Trophoblast cell (in vitro differentiated cells and primary cell): Measurements from ENCODE around the gene LRRC73.

ENCODE experiments used
- DNase-seq, 2 donors: peaks; one replicate each; pipeline ENCODE4 v3.0.0-alpha.2; 2016
- H2AFZ ChIP-seq: 2 replicates; pipeline ENCODE4 v1.6.1; 2013; ENCODE audit warnings: low read length, moderate library complexity, mild to moderate bottlenecking; ENCODE audit not compliant: insufficient read depth, poor library complexity
- H2AK5ac ChIP-seq: 2 replicates; pipeline ENCODE4 v1.6.1; 2013; ENCODE audit warnings: mild to moderate bottlenecking, low read length
- H2BK120ac ChIP-seq: 2 replicates; pipeline ENCODE4 v1.6.1; 2013; ENCODE audit warnings: low read length, mild to moderate bottlenecking, moderate library complexity; ENCODE audit not compliant: insufficient read depth, poor library complexity
- H2BK12ac ChIP-seq: 2 replicates; pipeline ENCODE4 v1.6.1; 2013; ENCODE audit warnings: mild to moderate bottlenecking, low read length, moderate library complexity
- H2BK5ac ChIP-seq: 2 replicates; pipeline ENCODE4 v1.6.1; 2013; ENCODE audit warnings: low read length, low read depth, moderate library complexity, mild to moderate bottlenecking; ENCODE audit not compliant: poor library complexity
- H3K14ac ChIP-seq: 2 replicates; pipeline ENCODE4 v1.6.1; 2013; ENCODE audit warnings: mild to moderate bottlenecking, low read length
- H3K18ac ChIP-seq: 2 replicates; pipeline ENCODE4 v1.6.1; 2013; ENCODE audit warnings: mild to moderate bottlenecking, low read length
- H3K23ac ChIP-seq: 2 replicates; pipeline ENCODE4 v1.6.1; 2013; ENCODE audit warnings: low read length
- H3K27ac ChIP-seq: 2 replicates; pipeline ENCODE4 v1.5.1; 2013; ENCODE audit warnings: low read depth, mild to moderate bottlenecking, inconsistent platforms, low read length, moderate library complexity
- H3K27me3 ChIP-seq: 2 replicates; pipeline ENCODE4 v1.6.1; 2013; ENCODE audit warnings: inconsistent platforms, mild to moderate bottlenecking, low read length, moderate library complexity; ENCODE audit not compliant: insufficient read depth
- H3K36me3 ChIP-seq, 2 experiments: 1 replicate in 1 of 2; 2 replicates in 1 of 2; pipeline ENCODE4 v1.6.1; 2013; ENCODE audit warnings: low read length in 2 of 2, mild to moderate bottlenecking in 2 of 2, moderate library complexity in 1 of 2; ENCODE audit not compliant: insufficient read depth in 2 of 2, control insufficient read depth in 1 of 2
- H3K4ac ChIP-seq: 2 replicates; pipeline ENCODE4 v1.6.1; 2013; ENCODE audit warnings: low read depth, mild to moderate bottlenecking, low read length, moderate library complexity
- H3K4me1 ChIP-seq, 2 experiments: 1 replicate in 1 of 2; 2 replicates in 1 of 2; pipeline ENCODE4 v1.6.1; 2013; ENCODE audit warnings: low read length in 2 of 2, mild to moderate bottlenecking in 2 of 2, moderate library complexity in 1 of 2; ENCODE audit not compliant: insufficient read depth in 2 of 2, control insufficient read depth in 1 of 2
- H3K4me2 ChIP-seq: 2 replicates; pipeline ENCODE4 v1.6.1; 2013; ENCODE audit warnings: inconsistent platforms, mild to moderate bottlenecking, low read length, moderate library complexity
- H3K4me3 ChIP-seq: 2 replicates; pipeline ENCODE4 v1.5.1; 2013; ENCODE audit warnings: mild to moderate bottlenecking, low read depth, low read length, inconsistent platforms
- H3K79me1 ChIP-seq: one replicate; pipeline ENCODE4 v1.6.1; 2013; ENCODE audit warnings: low read length
- H3K79me2 ChIP-seq: 2 replicates; pipeline ENCODE4 v1.6.1; 2013; ENCODE audit warnings: low read length, mild to moderate bottlenecking; ENCODE audit not compliant: control insufficient read depth, insufficient read depth, poor library complexity
- H3K9ac ChIP-seq: 2 replicates; pipeline ENCODE4 v1.6.1; 2013; ENCODE audit warnings: mild to moderate bottlenecking, low read length
- H3K9me3 ChIP-seq: 2 replicates; pipeline ENCODE4 v1.6.1; 2013; ENCODE audit warnings: low read depth, mild to moderate bottlenecking, control low read depth, inconsistent platforms, low read length; ENCODE audit not compliant: insufficient read depth
- H4K12ac ChIP-seq: 2 replicates; pipeline ENCODE4 v1.6.1; 2013; ENCODE audit warnings: low read depth, mild to moderate bottlenecking, low read length, moderate library complexity
- H4K8ac ChIP-seq: 2 replicates; pipeline ENCODE4 v1.6.1; 2013; ENCODE audit warnings: low read depth, mild to moderate bottlenecking, low read length, moderate library complexity
- H4K91ac ChIP-seq: one replicate; pipeline ENCODE4 v1.6.1; 2013; ENCODE audit warnings: low read depth, mild to moderate bottlenecking, low read length, moderate library complexity
- WGBS: extraction: QIAGEN DNeasy Blood & Tissue Kit; methylation state at CpG from one replicate; pipeline ENCODE4 v1.1.7; 2013; ENCODE audit warnings: missing lambda C conversion rate; ENCODE audit not compliant: insufficient read length, insufficient coverage; ENCODE audit errors: extremely low coverage; 5-methylcytosine and 5-hydroxymethylcytosine counted together

Gene LRRC73

DNA sequence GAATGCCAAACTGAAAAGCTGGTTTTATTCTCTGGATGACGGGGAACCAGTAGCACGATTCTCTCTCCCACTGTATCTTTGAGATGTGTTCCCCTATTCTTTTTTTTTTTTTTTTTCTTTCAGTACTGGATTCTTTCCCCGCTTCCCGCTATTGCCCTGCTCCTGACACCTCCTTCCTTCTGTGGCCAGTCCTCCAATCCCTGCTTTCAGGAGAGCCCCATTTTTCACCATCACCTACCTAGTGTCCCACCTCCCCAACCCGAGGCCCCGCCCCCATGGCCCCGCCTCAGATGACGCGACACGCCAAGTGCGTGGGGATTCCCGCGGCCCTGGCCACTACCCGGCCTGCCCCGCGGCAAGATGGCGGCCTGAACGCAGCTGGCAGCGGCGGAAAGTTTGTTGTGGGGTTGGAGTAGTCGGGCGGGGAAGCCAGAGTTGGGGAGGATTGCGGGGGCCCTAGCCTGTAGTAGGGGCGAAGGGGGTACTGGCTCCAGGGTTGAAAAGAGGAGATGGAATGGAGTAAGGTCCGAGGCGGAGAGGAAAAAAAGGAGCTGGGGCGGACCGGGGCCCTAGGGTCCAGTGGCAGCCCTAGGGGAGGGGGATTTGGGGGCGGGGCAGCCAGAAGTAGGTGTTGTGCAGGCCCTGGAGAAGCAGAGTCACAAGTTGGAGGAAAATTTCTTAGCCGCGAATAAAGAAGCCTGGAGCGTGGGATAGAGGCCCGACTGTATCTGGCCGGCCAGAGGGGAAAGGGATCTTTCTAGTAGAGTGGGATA, 32.7 kb downstream of the LRRC73 start, which contains the start of gene TJAP1:
TJAP1 (plus strand) TSS at position 336 of the 773 bp plus-strand sequence. CDS start 21,432 bp downstream, outside the sequence.
- Histone ChIP-seq H3K18ac (no peak within 1 kb of the TSS), H3K79me1 (no peaks in the 10 kb centered on the region), H3K27ac (peak within 1 kb of the TSS; percentile 50), H3K79me2 (peaks cover 1% of the 10 kb centered on the region), H4K12ac (peak within 1 kb of the TSS; percentile 88), H3K36me3 (no peaks in the 10 kb centered on the region), H3K27me3 (no peaks in the 10 kb centered on the region), H2BK5ac (peak within 1 kb of the TSS; percentile 52), H3K4me3 (peak within 1 kb of the TSS; percentile 81), H2BK120ac (peak within 1 kb of the TSS; percentile 16), H2AK5ac (no peak within 1 kb of the TSS), H3K4me1 (peaks cover 7 to 10% of the 10 kb centered on the region in 2 experiments), H3K23ac (no peak within 1 kb of the TSS), H4K91ac (peak within 1 kb of the TSS; percentile 90), H3K4me2 (peak within 1 kb of the TSS; percentile 92), H2AFZ (peak within 1 kb of the TSS; percentile 79), H4K8ac (peak within 1 kb of the TSS; percentile 91), H3K14ac (peak within 1 kb of the TSS; percentile 53), H2BK12ac (no peak within 1 kb of the TSS), H3K9ac (peak within 1 kb of the TSS; percentile 87), H3K4ac (peak within 1 kb of the TSS; percentile 50), H3K9me3 (no peaks in the 10 kb centered on the region)
- peak; percentile 88 to 93 for DNase-seq
- WGBS: no CpG with 5 or more reads among the region's 34 CpGs

DNA sequence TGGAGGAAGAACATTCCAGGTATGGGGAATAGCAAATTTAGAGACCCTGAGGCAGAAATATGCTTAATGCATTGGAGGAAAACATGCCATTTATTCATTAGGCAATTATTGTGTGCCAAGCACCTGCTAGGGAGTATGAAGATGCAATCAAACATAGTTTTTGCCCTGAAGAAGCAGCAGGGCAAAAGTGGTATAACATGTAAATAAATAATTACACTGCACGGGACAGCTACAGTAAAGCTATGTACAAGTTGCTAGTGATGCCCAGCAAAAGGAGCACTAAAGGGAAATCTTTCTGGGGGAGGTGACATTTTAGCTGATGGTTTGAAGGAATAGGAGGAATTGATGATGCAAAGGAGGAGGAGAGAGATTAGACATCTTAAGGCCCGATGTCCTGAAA, 33.4 kb downstream of the LRRC73 start:
- Histone ChIP-seq H3K79me2 (peaks cover 1% of the 10 kb centered on the region), H2AK5ac (no peak overlapping the region), H2BK12ac (no peak overlapping the region), H3K4me1 (peaks cover 6 to 8% of the 10 kb centered on the region in 2 experiments), H4K91ac (peak overlapping the region; percentile 44), H3K4ac (no peak overlapping the region), H2BK5ac (no peak overlapping the region), H3K23ac (no peak overlapping the region), H3K4me3 (no peak overlapping the region), H3K9me3 (no peaks in the 10 kb centered on the region), H3K27ac (no peak overlapping the region), H3K4me2 (peak overlapping the region; percentile 92), H3K36me3 (no peaks in the 10 kb centered on the region), H3K18ac (no peak overlapping the region), H2AFZ (peak overlapping the region; percentile 79), H4K12ac (peak overlapping the region; percentile 55), H3K14ac (no peak overlapping the region), H2BK120ac (no peak overlapping the region), H4K8ac (peak overlapping the region; percentile 77), H3K9ac (no peak overlapping the region), H3K27me3 (no peaks in the 10 kb centered on the region), H3K79me1 (no peaks in the 10 kb centered on the region)
- WGBS: no CpG with 5 or more reads among the region's 2 CpGs
- DNase-seq: no peak

GRCh38 chr6:43475516-43475915, 34.6 kb downstream of the LRRC73 start:
- Histone ChIP-seq H2AK5ac (no peak overlapping the region), H4K8ac (no peak overlapping the region), H2BK12ac (no peak overlapping the region), H3K18ac (no peak overlapping the region), H2AFZ (no peak overlapping the region), H3K79me2 (peaks cover 1% of the 10 kb centered on the region), H3K9ac (no peak overlapping the region), H4K91ac (no peak overlapping the region), H2BK5ac (no peak overlapping the region), H4K12ac (no peak overlapping the region), H3K14ac (no peak overlapping the region), H3K36me3 (no peaks in the 10 kb centered on the region), H3K23ac (no peak overlapping the region), H3K9me3 (no peaks in the 10 kb centered on the region), H3K27ac (no peak overlapping the region), H3K4ac (no peak overlapping the region), H3K27me3 (no peaks in the 10 kb centered on the region), H3K79me1 (no peaks in the 10 kb centered on the region), H2BK120ac (no peak overlapping the region), H3K4me1 (peaks cover 6 to 10% of the 10 kb centered on the region in 2 experiments), H3K4me3 (no peak overlapping the region), H3K4me2 (no peak overlapping the region)
- DNase-seq: no peak
- WGBS: no CpG with 5 or more reads among the region's 6 CpGs

GRCh38 chr6:43472515-43472914, 37.6 kb downstream of the LRRC73 start:
- Histone ChIP-seq H3K9ac (no peak overlapping the region), H2BK12ac (no peak overlapping the region), H3K18ac (no peak overlapping the region), H3K4me1 (peaks cover 8 to 10% of the 10 kb centered on the region in 2 experiments), H4K12ac (no peak overlapping the region), H2BK5ac (no peak overlapping the region), H4K91ac (no peak overlapping the region), H3K79me1 (no peaks in the 10 kb centered on the region), H3K14ac (no peak overlapping the region), H3K9me3 (no peaks in the 10 kb centered on the region), H2AFZ (no peak overlapping the region), H3K23ac (no peak overlapping the region), H3K4ac (no peak overlapping the region), H3K4me2 (no peak overlapping the region), H3K27ac (no peak overlapping the region), H3K36me3 (no peaks in the 10 kb centered on the region), H3K79me2 (no peaks in the 10 kb centered on the region), H4K8ac (no peak overlapping the region), H3K27me3 (no peaks in the 10 kb centered on the region), H3K4me3 (no peak overlapping the region), H2BK120ac (no peak overlapping the region), H2AK5ac (no peak overlapping the region)
- DNase-seq: no peak
- no CpG with 5 or more reads among the region's 4 CpGs for WGBS
